HG02943 (cell line): ENCODE data around the gene GLB1L2.
"Not testable (repeated sequence)": the region's sequence is repeated elsewhere in the genome, so short reads cannot be mapped to it uniquely, and the experiment has no call there.

Experiments
- ATAC-seq: cut with Tn5 transposase; IDR thresholded peaks from one replicate; pipeline ENCODE4 v1.9.1; 2021; ENCODE audit warnings: mild to moderate bottlenecking, low read depth, moderate library complexity; ENCODE audit not compliant: unreplicated experiment

The GLB1L2 gene

DNA sequence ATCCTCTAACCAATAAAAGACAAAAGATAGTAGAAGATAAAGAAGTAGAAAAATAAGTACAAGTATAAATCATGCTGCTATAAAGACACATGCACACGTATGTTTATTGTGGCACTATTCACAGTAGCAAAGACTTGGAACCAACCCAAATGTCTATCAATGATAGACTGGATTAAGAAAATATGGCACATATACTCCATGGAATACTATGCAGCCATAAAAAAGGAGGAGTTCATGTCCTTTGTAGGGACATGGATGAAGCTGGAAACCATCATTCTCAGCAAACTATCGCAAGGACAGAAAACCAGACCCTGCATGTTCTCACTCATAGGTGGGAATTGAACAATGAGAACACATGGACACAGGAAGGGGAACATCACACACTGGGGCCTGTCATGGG lies 10.4 kb upstream of the GLB1L2 start:
- ATAC-seq, result not testable (repeated sequence)

DNA sequence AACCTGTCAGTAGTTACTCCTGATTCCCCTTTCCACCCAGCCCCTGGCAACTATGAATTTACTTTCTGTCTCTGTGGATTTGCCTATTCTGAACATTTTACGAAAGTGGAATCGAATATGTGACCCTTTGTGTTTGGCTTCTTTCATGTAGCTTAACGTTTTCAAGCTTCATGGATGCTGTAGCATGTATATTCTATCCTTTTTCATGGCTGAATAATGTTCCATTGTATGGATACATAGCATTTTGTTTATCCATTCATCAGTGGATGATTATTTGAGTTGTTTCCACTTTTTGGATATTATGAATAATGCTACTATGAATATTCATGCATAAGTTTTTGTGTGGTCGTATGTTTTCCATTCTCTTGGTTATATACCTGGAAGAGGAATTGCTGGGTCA lies 9.2 kb upstream of the GLB1L2 start:
- no peak for ATAC-seq

DNA sequence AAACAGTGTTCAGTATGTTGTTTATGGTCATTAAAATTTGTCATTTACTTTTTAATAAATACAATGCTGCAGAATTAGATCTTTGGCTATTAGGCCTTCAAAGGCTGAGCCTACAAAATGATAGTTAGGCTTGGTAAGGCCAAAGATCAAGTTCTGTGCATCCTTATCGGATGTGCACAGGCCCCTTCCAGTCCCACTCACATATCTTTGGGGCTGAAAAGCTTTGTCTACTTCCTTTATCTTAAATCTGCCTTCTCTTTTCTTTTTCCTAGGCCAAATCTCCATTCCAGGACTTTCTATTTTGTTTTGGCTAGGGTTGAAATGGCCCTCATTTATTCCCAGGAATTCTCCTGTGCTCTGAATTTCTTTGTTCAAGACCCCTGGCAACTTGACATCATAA lies 3.4 kb upstream of the GLB1L2 start:
- no peak for ATAC-seq

DNA sequence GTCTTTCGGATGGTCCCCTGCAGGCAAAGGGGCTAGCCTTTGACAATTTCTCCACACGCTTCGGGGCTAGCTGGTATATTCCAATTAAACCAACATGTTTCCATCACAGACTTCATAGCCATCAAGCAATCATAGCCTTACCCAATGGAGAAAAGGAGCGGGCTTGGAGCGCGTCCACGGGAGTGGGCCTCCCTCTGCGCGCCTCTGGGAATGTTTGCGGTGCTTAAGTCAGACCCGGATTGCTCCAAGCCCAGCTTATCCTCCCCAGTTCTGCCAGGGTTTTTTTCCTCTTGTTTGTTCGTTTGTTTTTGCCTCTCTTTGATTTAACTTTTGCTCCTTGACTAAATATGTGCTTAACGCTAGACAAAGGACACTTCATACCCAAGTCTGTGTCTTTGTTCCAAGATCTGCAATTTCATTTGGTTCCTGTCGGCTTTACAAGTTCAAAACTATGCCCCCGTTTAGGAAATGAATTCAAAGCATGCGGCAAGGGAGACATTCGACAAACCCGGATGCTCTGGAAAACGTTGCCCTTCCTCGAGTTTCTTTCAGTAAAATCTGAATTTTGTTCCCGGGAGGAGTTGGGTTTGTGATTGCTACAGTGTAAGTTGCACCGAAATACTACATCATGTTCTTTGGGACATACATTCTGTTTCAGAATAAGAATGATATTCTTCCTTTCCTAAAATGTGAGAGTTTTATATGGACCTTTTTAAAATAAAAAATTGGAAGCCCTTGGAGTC lies 1.0 kb upstream of the GLB1L2 start:
- ATAC-seq, result no peak

DNA sequence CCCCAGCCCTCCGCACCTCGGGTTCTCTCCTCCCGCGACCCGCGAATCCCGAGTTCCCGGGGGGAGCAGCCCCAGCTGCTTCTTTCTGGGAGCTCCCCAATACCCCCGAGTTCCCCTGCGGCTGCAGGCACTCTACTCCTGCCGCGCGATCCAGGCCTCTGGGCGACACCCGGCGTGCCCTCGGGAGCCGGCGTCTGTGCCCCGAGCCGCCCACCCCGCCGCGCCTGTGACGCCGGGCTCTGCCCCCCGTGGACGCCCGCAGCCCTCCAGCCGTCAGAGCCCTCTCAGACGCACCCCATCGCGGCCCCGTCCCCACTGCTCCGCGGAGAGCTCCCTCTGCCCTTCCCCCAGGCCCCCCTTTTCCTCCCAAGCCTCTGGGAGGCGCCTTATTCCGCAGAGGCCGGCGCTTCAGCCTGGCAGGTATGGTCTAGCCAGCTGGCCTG lies 422 bp downstream of the GLB1L2 start:
- no peak for ATAC-seq

DNA sequence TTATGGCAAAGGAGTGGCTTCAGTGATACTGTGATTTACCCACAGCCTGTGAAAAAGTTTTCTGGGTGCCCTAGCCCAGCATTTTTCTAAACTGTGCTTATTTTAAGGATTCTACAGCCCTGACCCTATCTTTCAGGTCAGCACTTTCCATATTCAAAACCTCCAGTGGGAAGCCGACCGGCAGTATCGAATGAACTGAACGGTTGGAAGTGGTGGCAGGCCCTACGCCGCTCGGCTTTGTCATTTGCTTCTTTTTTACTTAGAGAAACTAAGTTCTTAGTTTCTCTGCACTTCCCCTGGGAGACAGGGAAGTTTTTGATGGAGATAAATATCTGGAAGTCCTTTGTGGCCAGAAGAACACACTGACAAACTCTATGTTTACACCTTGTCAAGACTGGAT lies 994 bp downstream of the GLB1L2 start:
- ATAC-seq, result no peak

DNA sequence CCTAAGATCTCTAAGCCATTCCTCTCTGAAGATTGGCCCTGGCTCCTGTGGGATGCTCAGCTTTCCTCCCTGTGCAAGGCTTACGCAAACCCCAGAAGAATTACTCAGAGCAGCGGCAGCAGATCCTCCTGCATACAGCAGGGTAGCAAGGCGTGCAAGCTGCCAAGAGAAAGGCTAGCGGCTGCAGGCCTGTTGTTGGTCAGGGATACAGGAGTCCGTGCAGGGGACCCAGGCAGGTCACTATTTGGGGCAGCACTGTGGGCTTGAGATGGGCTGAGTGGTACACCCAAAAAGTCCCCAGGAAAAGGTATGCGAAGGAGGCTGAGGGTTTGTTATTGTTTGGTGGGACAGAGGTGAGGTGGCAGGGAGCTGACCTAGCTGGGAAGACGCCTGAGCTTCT lies 1.5 kb downstream of the GLB1L2 start:
- no peak for ATAC-seq

DNA sequence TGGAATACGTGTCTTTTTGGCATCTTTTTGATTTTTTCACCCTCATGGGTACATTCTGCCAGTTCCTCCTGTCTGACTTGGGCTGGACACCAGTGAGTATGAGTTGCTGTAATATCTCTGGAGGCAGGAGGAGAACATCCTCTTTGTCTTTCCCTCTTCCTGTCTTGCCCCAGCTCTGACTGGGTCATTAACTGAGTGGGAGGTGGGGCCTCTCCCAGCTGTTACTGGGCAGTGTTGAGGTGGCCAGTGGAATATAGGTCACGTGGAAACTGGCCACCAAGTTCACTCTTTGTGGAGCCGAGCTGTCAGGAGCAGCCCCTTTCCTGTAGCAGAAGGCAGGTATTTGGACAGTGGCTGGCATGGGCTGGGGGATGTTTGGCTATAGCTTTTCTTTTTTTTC lies 2.2 kb downstream of the GLB1L2 start:
- no peak for ATAC-seq

DNA sequence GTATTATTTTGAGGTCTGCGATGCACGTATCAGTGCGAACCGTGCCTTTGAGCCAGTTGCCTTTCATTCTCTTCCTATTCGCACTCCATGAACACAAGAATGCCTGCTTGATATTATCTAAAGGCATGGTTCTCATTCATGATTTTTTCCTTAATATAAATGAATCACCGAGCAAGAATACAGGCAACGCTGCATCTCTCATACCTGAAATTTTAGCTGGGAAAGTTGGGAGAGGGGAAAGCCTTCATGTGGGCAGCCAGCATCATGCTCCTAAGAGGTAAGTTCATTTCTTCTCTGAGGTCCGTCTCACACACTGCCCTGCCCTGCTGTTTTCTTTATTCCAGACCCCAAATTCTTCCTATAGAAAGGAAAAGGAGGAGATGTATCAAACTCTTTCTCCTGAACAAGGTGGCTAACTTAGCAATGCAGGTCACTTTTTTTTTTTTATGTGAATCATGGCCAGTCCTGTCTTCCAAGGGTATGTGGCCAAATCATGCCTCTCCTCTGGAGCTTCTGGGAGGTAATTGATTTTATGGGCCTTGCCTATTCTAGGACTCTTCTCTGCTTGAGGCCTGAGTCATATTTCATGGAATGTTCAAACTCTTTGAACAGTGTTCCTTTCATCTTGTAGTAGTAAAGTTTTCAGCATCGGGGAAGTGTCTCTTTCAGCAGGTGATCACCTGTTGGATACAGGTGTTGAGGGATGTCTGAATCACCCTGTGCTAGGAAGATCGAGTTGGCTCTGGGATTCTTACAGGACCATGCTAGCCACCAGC lies 3.2 kb downstream of the GLB1L2 start:
- no peak for ATAC-seq

DNA sequence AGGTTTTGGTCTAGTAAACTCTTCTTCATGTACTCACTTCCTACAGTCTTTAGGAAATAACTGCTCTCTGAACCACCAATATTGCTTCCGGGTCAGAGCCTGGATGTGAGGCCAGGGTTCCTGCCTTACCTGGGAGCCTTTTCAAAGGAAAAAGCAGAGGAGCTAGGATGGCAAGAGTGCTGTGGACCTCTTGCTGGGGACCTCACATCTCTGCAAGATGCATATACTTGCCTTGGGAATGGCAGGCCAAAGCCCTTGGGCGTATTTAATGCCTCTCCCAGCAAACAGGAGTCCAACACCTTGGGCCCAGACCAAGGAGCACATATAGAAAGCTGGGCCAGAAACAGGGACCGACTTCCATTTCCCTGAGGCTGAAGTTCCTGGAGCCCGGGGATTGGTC lies 5.3 kb downstream of the GLB1L2 start:
- no peak for ATAC-seq

DNA sequence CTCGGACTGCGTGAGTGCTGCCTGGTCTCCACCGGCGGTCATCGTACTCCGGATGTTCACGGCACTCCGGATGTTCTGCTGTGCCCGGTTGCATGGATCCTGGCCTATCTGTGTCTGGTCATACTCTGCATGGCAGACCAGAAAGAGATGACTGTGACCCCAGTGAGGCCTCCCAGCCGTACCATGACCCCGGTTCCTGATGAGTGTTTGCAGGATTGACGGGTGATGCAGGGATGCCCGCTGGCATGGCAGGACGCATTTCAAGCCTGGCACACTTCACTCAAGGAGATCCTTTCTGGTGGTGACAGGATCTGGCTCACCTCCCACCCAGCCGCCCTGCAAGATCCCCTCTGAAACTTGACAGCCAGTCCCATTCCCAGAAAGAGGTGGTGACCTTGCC lies 6.3 kb downstream of the GLB1L2 start:
- no peak for ATAC-seq

DNA sequence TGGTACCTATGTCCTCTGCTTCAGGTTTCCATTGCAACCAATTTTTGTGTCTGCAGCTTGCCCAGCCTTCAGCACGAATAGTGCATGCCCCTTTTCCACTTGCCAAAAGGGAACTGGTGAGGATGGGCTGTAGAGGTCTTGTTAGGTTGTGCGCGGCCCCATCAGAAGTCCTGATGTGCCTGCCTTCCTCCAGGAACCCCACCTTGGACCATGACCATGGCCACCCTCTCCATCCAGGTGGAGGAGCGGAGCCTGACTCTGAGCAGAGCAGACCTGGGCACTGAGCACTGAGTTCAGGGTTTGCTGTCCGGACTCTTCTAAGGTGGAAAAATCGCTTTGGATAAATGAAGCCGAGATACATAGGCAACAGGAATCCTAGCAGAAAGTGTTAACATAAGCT lies 6.9 kb downstream of the GLB1L2 start:
- no peak for ATAC-seq

DNA sequence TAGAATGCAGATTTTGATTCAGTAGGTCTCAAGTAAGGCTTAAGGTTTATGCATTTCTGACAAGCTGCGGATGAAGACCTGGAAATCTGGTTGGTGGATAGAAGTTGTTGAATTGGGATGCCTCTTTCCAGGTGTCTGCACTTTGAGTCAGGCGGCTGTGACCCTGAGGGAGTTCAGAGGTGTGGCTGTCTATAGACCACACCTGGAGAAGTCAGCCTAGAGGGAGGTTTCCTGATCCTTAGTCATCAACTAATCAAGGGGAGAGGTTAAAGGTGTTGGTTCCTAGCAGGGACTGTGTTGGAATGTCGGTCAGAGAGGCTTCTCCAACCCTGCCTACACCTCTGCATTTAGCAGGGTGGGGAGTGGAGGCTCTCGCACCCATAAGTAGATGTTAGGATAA lies 8.0 kb downstream of the GLB1L2 start:
- ATAC-seq, result no peak

DNA sequence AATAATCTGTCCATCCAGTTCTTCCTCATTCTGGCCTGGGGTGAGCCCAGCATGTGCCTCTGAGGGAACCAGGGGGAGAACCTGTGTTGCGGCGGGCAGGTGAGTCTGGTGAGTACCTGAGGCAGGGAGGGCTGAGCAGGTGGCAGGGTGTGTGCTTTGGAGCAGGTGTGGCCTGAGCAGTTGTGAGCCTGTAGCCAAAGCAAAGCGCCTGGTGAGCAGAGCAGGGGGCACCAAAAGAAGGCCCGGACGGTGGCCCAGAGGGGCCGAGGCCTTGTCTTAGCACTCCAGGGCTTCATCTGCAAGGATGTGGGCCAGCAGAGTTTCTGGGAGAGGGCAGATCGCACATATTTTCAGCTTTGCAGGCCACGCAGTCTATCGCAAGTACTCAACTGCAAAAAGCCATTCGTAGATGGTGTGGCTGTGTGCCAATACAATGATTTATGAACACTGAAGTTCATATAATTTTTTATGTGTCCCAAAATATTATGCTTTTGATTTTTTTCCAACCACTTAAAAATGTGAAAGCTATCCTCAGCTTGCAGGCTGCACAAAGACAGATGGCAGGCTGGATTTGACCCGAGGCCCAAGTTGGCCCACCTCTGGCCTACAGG lies 8.7 kb downstream of the GLB1L2 start:
- no peak for ATAC-seq

DNA sequence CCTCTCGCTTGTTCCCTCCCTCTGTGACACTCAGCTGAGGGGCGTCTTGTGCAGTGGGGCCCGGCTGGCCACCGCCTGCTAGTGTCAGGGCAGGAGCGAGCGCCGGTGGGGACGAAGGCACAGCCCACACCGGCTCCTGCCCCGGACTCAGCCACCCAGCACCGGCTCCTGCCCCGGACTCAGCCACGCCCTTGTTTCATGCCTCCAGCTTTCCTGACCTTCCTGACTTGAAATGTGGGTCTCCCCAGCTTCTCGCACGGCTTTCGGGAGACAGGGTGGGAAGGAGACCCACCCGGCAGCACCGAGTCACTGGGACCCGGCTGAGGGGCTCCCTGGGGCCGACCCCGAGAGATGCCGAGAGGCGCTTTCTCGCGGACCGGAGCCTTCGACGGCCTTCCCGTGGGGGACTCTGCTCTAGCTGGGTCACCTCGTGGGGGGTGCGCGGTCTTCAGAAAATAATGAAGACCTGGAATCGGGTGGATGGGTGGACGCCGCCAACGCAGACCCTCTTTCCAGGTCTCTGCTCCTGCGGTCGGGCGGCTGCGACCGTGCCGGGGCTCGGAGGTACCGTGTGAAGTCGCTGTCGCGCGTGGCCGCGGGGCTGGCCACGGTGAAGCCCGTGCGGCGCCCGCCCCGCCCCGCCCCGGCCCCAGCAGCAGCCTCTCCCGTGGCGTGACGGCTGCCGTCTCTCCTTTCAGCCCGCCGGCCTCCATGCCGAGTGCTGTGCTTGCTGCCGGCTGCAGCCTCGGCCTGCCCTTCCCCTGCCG lies 10.2 kb downstream of the GLB1L2 start:
- ATAC-seq, result no peak

DNA sequence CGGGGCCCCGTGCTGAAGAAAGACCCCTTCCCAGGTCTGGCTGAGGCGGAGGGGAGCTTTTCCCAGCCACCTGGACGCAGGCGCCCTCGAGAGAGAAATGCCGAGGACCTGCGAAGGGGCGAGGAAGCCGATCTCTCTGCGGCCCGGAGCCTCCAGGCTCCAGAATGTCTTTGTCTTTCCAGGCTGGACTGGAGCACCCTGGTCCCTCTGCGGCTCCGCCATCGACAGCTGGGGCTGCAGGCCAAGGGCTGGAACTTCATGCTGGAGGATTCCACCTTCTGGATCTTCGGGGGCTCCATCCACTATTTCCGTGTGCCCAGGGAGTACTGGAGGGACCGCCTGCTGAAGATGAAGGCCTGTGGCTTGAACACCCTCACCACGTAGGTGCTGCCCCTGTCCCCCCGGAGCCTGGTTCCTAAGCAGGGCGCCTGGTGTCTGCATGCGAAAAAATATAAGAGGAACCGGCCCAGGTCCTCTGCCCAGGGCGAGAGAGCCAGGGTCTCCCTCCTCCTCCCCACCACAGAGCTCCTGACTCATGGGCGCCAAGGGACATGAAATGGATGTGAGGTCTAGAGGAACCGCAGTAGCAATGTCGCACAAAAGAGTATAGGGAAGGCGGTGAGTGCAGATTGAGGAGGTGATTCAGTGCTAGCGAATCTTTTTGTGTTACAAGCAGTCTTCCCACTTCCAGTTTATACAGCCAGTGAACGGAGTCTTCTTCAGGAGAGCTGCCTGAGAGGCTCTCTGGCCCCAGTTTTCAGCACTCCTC lies 11.0 kb downstream of the GLB1L2 start:
- no peak for ATAC-seq

DNA sequence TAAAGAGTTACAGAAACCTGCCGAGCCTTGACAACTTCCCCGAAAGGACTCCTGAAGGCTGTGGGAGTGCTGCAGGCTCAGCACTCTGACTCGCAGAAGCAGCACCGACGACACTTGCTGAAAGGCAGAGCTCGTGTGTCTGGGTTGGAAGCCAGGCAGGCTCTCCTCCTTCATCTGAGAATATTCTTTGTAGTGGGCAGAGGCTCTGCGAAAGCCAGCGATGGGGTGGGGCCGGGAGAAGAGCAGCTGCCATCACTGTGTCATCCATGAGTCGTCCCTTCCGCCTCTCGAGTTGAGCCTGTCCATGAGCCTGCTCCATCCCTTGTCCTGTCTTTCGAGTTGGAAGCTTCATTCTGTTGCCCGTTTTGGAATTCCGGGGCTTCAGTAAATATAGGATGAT lies 11.9 kb downstream of the GLB1L2 start:
- ATAC-seq, result no peak

DNA sequence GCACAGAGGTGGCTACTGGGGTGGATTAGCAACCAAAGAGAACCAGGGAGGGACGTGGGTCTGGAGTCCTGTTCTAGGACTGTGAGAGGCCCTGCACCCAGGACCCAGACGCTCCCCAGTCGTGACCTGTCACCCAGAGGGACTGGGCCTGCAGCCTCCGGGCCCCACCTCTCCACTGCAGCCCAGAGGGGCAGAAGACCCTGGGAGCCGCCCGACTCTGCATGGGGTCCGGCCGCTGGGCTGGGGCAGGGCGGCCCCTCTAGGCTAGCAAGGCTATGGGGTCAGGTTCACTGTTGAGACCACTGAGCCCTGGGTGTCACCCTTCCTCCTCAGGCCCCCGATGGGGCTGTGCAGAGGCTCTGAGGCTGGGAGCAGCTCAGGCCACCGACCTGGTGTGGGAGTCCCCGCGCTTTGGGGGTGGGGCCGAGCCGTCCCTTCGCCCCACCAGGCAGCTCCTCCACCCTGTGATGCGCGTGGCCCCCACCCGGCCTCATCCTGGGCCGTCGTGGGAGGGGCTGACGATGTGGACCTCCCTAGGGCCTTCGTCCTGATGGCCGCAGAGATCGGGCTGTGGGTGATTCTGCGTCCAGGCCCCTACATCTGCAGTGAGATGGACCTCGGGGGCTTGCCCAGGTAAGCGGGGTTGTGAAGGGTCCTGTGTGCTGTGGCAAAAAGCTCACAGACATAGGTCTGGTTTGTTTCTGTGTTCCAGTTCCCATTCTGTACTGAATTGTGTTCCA lies 12.9 kb downstream of the GLB1L2 start:
- not testable (repeated sequence) for ATAC-seq

DNA sequence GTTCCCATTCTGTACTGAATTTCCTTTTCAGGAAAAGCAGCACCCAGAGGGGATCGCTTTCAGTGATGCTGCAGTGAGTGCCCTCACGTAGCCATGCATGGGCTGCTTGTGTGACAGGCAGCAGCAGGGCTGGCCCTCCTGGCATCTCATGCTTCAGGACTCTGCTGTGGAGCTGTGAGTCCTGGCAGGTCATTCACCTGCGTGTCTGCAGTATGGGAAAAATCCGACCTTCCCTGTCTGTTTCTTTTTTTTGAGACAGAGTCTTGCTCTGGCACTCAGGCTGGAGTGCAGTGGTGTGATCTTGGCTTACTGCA lies 13.4 kb downstream of the GLB1L2 start:
- no peak for ATAC-seq
